Epithelial cell of esophagus (primary cell): Measurements from ENCODE around the gene MYL3.

ENCODE experiments used
- DNase-seq: peaks from one replicate; pipeline ENCODE4 v3.0.0; 2010; ENCODE audit warnings: low read depth
- H3K4me3 ChIP-seq: 2 replicates; pipeline ENCODE4 v1.5.1; 2011; ENCODE audit warnings: mild to moderate bottlenecking, low read length, control low read depth
- CTCF ChIP-seq: IDR thresholded peaks from 2 replicates; pipeline ENCODE4 v1.5.1; 2011; ENCODE audit warnings: low read depth, mild to moderate bottlenecking, low read length, control low read depth, inconsistent platforms; ENCODE audit not compliant: insufficient read depth; ENCODE audit errors: missing control alignments

MYL3 gene

GRCh38 chr3:46903341-46904302, 40.4 kb upstream of the MYL3 start:
- no peak for TF ChIP-seq CTCF
- peak; percentile 74 for DNase-seq
- no peak overlapping the region for H3K4me3 ChIP-seq

GRCh38 chr3:46902188-46902631, 39.0 kb upstream of the MYL3 start:
- H3K4me3 ChIP-seq = no peak overlapping the region
- TF ChIP-seq CTCF = no peak

GRCh38 chr3:46901591-46902187, 38.4 kb upstream of the MYL3 start:
- no peak for TF ChIP-seq CTCF
- no peak overlapping the region for H3K4me3 ChIP-seq
- no peak for DNase-seq

More at GRCh38 chr3:46902188-46902631, 39.0 kb upstream of the MYL3 start:
- no peak for DNase-seq

GRCh38 chr3:46901061-46901460, 37.8 kb upstream of the MYL3 start:
- no peak overlapping the region for H3K4me3 ChIP-seq
- DNase-seq = no peak
- no peak for TF ChIP-seq CTCF

GRCh38 chr3:46900356-46900755, 37.1 kb upstream of the MYL3 start:
- TF ChIP-seq CTCF = no peak
- no peak for DNase-seq

GRCh38 chr3:46900007-46900292, 36.7 kb upstream of the MYL3 start:
- H3K4me3 ChIP-seq = no peak overlapping the region
- DNase-seq = no peak
- no peak for TF ChIP-seq CTCF

More at GRCh38 chr3:46900356-46900755, 37.1 kb upstream of the MYL3 start:
- no peak overlapping the region for H3K4me3 ChIP-seq
